GM12878 (cell line): ENCODE results near the gene OXA1L. TPM values are rescaled to one million over a fixed set of nuclear protein-coding genes. Genes with fewer than 3 reads are reported as not detected.
A peak's percentile ranks its signal among the peaks of the same experiment; 100 is the strongest.

Experiments
- ATAC-seq: fragments of 200-7000 bp; cut with Tn5 transposase; 3 replicates; pipeline ENCODE4 v1.9.1; 2020; ENCODE audit warnings: mild to moderate bottlenecking, moderate library complexity
- BruUV-seq: library from RNA; stranded (reverse); fragments of 400-500 nt; replicated peaks from 2 replicates; lab custom pipeline; 2021; lab: Mats Ljungman, UMichigan
- CTCF ChIA-PET: fragments of 300-600 bp; sonication (Branson Sonifier 250); formaldehyde crosslinking; extraction: SDS; loops from one replicate; lab custom pipeline; 2021; ENCODE audit warnings: inconsistent platforms; lab: Yijun Ruan, JAX
- POLR2A ChIA-PET: fragments of 350-600 bp; formaldehyde crosslinking; extraction: SDS; loops from one replicate; lab custom pipeline; 2021; ENCODE audit warnings: inconsistent platforms; lab: Charles Lee
- RAD21 ChIA-PET: fragments of 300-600 bp; sonication (Branson Sonifier 250); formaldehyde crosslinking; loops from one replicate; lab custom pipeline; 2023; ENCODE audit warnings: antibody characterized with exemption; ENCODE audit not compliant: unreplicated experiment; lab: Charles Lee
- SMC1A ChIA-PET: fragments of 300-600 bp; sonication (Branson Sonifier 250); formaldehyde crosslinking; loops from one replicate; lab custom pipeline; 2023; ENCODE audit not compliant: unreplicated experiment, uncharacterized antibody; lab: Charles Lee
- DNase-seq: peaks from one replicate; pipeline ENCODE4 v3.0.0-alpha.2; 2011; ENCODE audit warnings: low read depth, low spot score
- FAIRE-seq: peaks from 3 replicates; lab custom pipeline; 2011; peaks lifted over from hg19 to GRCh38; lab: Jason Lieb, UNC
- H2AFZ ChIP-seq: 2 replicates; pipeline ENCODE4 v1.6.0; 2011; ENCODE audit warnings: low read depth, low read length, control low read depth; ENCODE audit not compliant: control insufficient read depth
- H3K27ac ChIP-seq: 2 replicates; pipeline ENCODE4 v1.5.1; 2011; ENCODE audit warnings: control low read depth; ENCODE audit not compliant: control insufficient read depth, insufficient read depth
- H3K27me3 ChIP-seq, 2 experiments: replicated peaks in 1 of 2; 2 replicates each; pipeline versions ENCODE4 v1.6.0 to v1.6.1; 2011; ENCODE audit warnings: low read length in 1 of 2; ENCODE audit not compliant: control insufficient read depth in 2 of 2, insufficient read depth in 2 of 2
- H3K36me3 ChIP-seq, 2 experiments: 2 replicates each; pipeline ENCODE4 v1.5.1; 2011; ENCODE audit warnings: low read length in 1 of 2; ENCODE audit not compliant: control insufficient read depth in 2 of 2, insufficient read depth in 2 of 2
- H3K4me1 ChIP-seq: 2 replicates; pipeline ENCODE4 v1.6.1; 2011; ENCODE audit warnings: mild to moderate bottlenecking, low read length, moderate library complexity, mixed read lengths; ENCODE audit not compliant: control insufficient read depth, insufficient read depth
- H3K4me2 ChIP-seq: 2 replicates; pipeline ENCODE4 v1.6.0; 2011; ENCODE audit warnings: control low read depth; ENCODE audit not compliant: control insufficient read depth, insufficient read depth
- H3K4me3 ChIP-seq: fragments of 200-600 bp; sonication (generic); 2 replicates; pipeline ENCODE4 v1.5.1; 2016
- H3K79me2 ChIP-seq: 2 replicates; pipeline ENCODE4 v1.6.0; 2011; ENCODE audit warnings: low read length; ENCODE audit not compliant: control insufficient read depth, insufficient read depth
- H3K9ac ChIP-seq: 2 replicates; pipeline ENCODE4 v1.8.0; 2011; ENCODE audit warnings: low read length, control low read depth, mixed read lengths; ENCODE audit not compliant: control insufficient read depth, insufficient read depth
- H3K9me3 ChIP-seq: replicated peaks from 3 replicates; pipeline ENCODE4 v1.5.1; 2011; ENCODE audit warnings: mild to moderate bottlenecking, low read length; ENCODE audit not compliant: control insufficient read depth, insufficient read depth
- H4K20me1 ChIP-seq: 2 replicates; pipeline ENCODE4 v1.6.0; 2011; ENCODE audit not compliant: control insufficient read depth, insufficient read depth
- JUNB ChIP-seq: IDR thresholded peaks from 2 replicates; pipeline ENCODE4 v1.6.1; 2016; ENCODE audit warnings: antibody characterized with exemption, mild to moderate bottlenecking
- MEF2B ChIP-seq: fragments of 450-650 bp; IDR thresholded peaks from 2 replicates; pipeline ENCODE4 v1.6.1; 2018; ENCODE audit warnings: mild to moderate bottlenecking, moderate library complexity; ENCODE audit not compliant: partially characterized antibody, poor library complexity, severe bottlenecking
- MLLT1 ChIP-seq: fragments of 450-650 bp; IDR thresholded peaks from 2 replicates; pipeline ENCODE4 v1.6.1; 2016; ENCODE audit warnings: mild to moderate bottlenecking
- MYB ChIP-seq: fragments of 150-350 bp; IDR thresholded peaks from 2 replicates; pipeline ENCODE4 v1.6.1; 2014; ENCODE audit warnings: mild to moderate bottlenecking, low read depth, low read length, borderline replicate concordance
- SMAD5 ChIP-seq: IDR thresholded peaks from 2 replicates; pipeline ENCODE4 v1.6.1; 2016; ENCODE audit warnings: antibody characterized with exemption, low read depth
- WGBS: methylation state at CpG from one replicate; pipeline ENCODE4 v1.1.6; 2016; ENCODE audit warnings: low lambda C conversion rate; ENCODE audit not compliant: insufficient replicate concordance, insufficient coverage; ENCODE audit errors: missing lambda C conversion rate; 5-methylcytosine and 5-hydroxymethylcytosine counted together
- in situ Hi-C: fragments of 300-500 bp; cut with MboI; formaldehyde crosslinking; loops from 9 replicates; pipeline ENCODE4 v1.14.3; 2018; ENCODE audit warnings: mixed read lengths
- intact Hi-C: fragments of 100-400 bp; cut with micrococcal nuclease; formaldehyde crosslinking; loops from one replicate; pipeline ENCODE4 v1.14.2; 2022; ENCODE audit not compliant: unreplicated experiment
- polyA plus RNA-seq, 11 experiments: library from polyadenylated mRNA; depleted of rRNA in 4 of 11; unstranded in 6 of 11; stranded (reverse) in 5 of 11; fragments of >200 nt; fragmentation: Nextera tagmentation in 4 of 11; fragmentation: Illumina TruSeq in 1 of 11; extraction: Ambion mirVana in 4 of 11; extraction: Trizol in 1 of 11; gene quantifications; 1 replicate in 1 of 11; 2 replicates in 10 of 11; pipeline versions ENCODE4 v1.2.1 to v1.2.3, GENCODE V29; 2011 to 2016; ENCODE audit warnings: inconsistent platforms in 2 of 11, missing spikeins in 2 of 11, low read depth in 1 of 11
- total RNA-seq, 4 experiments: library from RNA; depleted of rRNA in 3 of 4; stranded (reverse); fragments of >200 nt in 3 of 4; fragmentation: Illumina TruSeq in 1 of 4; extraction: Trizol in 1 of 4; gene quantifications; 2 replicates each; pipeline versions ENCODE4 v1.2.1 to v1.2.3, GENCODE V29; 2013 to 2021

OXA1L gene
- total and polyA plus RNA-seq, 10 of the 15 experiments (the other 5 are each of a cell fraction or from before 2014, with no cell fraction given), result 105 to 289 (median 146) TPM

- H2AFZ ChIP-seq, result no peak overlapping the region
- BruUV-seq, result no TSS peak
- intact Hi-C loops (no loop called here), in situ Hi-C loops (no loop called here)
- TF ChIP-seq MYB (no peak), JUNB (no peak), MLLT1 (0 out of 2 replicates have a peak, but pooled peaks have one; percentile 6)
- H3K27ac ChIP-seq, result peak overlapping the region; percentile 61
- peaks cover 24% of the 10 kb centered on the region for H3K4me1 ChIP-seq
- DNase-seq (no peak), ATAC-seq (peak; percentile 16), FAIRE-seq (no peak)
- H3K4me2 ChIP-seq, result peak overlapping the region; percentile 86
- no peaks in the 10 kb centered on the region for H3K36me3 ChIP-seq
- ChIA-PET POLR2A (interaction anchor here (0.6 to 17.5 kb wide), 9 partner anchors 10 to 333 kb away, joined by 3 to 245 read pairs (median 4); partner anchors contain the start of gene OXA1L), CTCF (interaction anchor here (0.6 to 15.1 kb wide), 16 partner anchors 10 to 248 kb away, joined by 3 to 324 read pairs (median 5); no protein-coding TSS in a partner anchor), RAD21 (interaction anchor here (0.9 to 14.2 kb wide), 11 partner anchors 9 to 321 kb away, joined by 3 to 219 read pairs (median 5); partner anchors contain the start of gene OXA1L), SMC1A (interaction anchor here (0.6 to 16.0 kb wide), 13 partner anchors 10 to 243 kb away, joined by 3 to 395 read pairs (median 4); partner anchors contain the start of genes LRP10, MRPL52 and OXA1L)
- H3K79me2 ChIP-seq, result peaks cover 50% of the 10 kb centered on the region
- H3K4me3 ChIP-seq, result peak overlapping the region; percentile 61
- no peaks in the 10 kb centered on the region for H3K9me3 ChIP-seq
- 97% methylated on average over 9 of the region's 9 CpGs for WGBS
- peak overlapping the region; percentile 60 for H3K9ac ChIP-seq
- no peaks in the 10 kb centered on the region for H4K20me1 ChIP-seq
- no peaks in the 10 kb centered on the region for H3K27me3 ChIP-seq
These were observed 46.7 kb downstream of the OXA1L start for GRCh38 chr14:22813145-22813544.

GRCh38 chr14:22814373-22814772 lies 47.9 kb downstream of the OXA1L start:
- peaks cover 42% of the 10 kb centered on the region for H3K79me2 ChIP-seq
- FAIRE-seq, result no peak
- peak overlapping the region; percentile 70 for H3K9ac ChIP-seq
- no peaks in the 10 kb centered on the region for H3K36me3 ChIP-seq
- BruUV-seq, result no TSS peak
- DNase-seq, result no peak
- peak overlapping the region; percentile 75 for H3K27ac ChIP-seq
- ChIA-PET SMC1A (interaction anchor here (1.1 to 16.0 kb wide), 10 partner anchors 9 to 247 kb away, joined by 3 to 395 read pairs (median 6); partner anchors contain the start of gene DAD1), RAD21 (interaction anchor here (1.0 to 14.2 kb wide), 6 partner anchors 9 to 322 kb away, joined by 3 to 219 read pairs (median 4); partner anchors contain the start of gene OXA1L), POLR2A (interaction anchor here (0.8 to 17.5 kb wide), 8 partner anchors 9 to 72 kb away, joined by 3 to 245 read pairs (median 6); no protein-coding TSS in a partner anchor), CTCF (interaction anchor here (0.5 to 15.1 kb wide), 12 partner anchors 8 to 244 kb away, joined by 3 to 324 read pairs (median 6); no protein-coding TSS in a partner anchor)
- no peaks in the 10 kb centered on the region for H3K27me3 ChIP-seq
- 60% methylated on average over 7 of the region's 7 CpGs for WGBS
- no peak for ATAC-seq
- intact Hi-C loops, result no loop called here
- in situ Hi-C loops, result no loop called here
- peaks cover 25% of the 10 kb centered on the region for H3K4me1 ChIP-seq
- H3K9me3 ChIP-seq, result no peaks in the 10 kb centered on the region
- peak overlapping the region; percentile 70 for H3K4me2 ChIP-seq
- TF ChIP-seq SMAD5 (no peak), MEF2B (peak; percentile 21), MLLT1 (peak; percentile 40; the same call in 1 of the 2 replicates)
- H2AFZ ChIP-seq, result no peak overlapping the region
- H4K20me1 ChIP-seq, result no peaks in the 10 kb centered on the region
- peak overlapping the region; percentile 66 for H3K4me3 ChIP-seq
